Ishikawa (cell line): ENCODE data around the gene SLC9A7.

Experiments used
- CEBPB ChIP-seq: IDR thresholded peaks from 2 replicates; pipeline ENCODE4 v1.6.1; 2012
- CREB1 ChIP-seq: IDR thresholded peaks from 2 replicates; pipeline ENCODE4 v1.6.1; 2012; ENCODE audit warnings: low read depth
- EGR1 ChIP-seq: IDR thresholded peaks from 2 replicates; pipeline ENCODE4 v1.6.1; 2012
- EP300 ChIP-seq: IDR thresholded peaks from 2 replicates; pipeline ENCODE4 v1.6.1; 2012; ENCODE audit warnings: borderline replicate concordance
- FOXM1 ChIP-seq: IDR thresholded peaks from 2 replicates; pipeline ENCODE4 v1.6.1; 2012; ENCODE audit warnings: low read depth, borderline replicate concordance
- NFIC ChIP-seq: IDR thresholded peaks from 2 replicates; pipeline ENCODE4 v1.6.1; 2012
- RAD21 ChIP-seq: IDR thresholded peaks from 2 replicates; pipeline ENCODE4 v1.6.1; 2012; ENCODE audit warnings: low read depth
- TAF1 ChIP-seq: IDR thresholded peaks from 2 replicates; pipeline ENCODE4 v1.6.1; 2012; ENCODE audit warnings: low read depth, mild to moderate bottlenecking
- TCF12 ChIP-seq: IDR thresholded peaks from 2 replicates; pipeline ENCODE4 v1.6.1; 2012; ENCODE audit warnings: low read depth
- TEAD4 ChIP-seq: IDR thresholded peaks from 2 replicates; pipeline ENCODE4 v1.6.1; 2012
- YY1 ChIP-seq: IDR thresholded peaks from 2 replicates; pipeline ENCODE4 v1.6.1; 2012; ENCODE audit warnings: low read depth
- TF ChIP-seq, protein P1 (sequence below): IDR thresholded peaks from 2 replicates; pipeline ENCODE4 v1.6.1; 2012
- TF ChIP-seq, protein P2 (sequence below): IDR thresholded peaks from 2 replicates; pipeline ENCODE4 v1.6.1; 2012; ENCODE audit warnings: low read depth, mild to moderate bottlenecking
- TF ChIP-seq, protein P3 (sequence below): IDR thresholded peaks from 2 replicates; pipeline ENCODE4 v1.6.1; 2012

DNA sequence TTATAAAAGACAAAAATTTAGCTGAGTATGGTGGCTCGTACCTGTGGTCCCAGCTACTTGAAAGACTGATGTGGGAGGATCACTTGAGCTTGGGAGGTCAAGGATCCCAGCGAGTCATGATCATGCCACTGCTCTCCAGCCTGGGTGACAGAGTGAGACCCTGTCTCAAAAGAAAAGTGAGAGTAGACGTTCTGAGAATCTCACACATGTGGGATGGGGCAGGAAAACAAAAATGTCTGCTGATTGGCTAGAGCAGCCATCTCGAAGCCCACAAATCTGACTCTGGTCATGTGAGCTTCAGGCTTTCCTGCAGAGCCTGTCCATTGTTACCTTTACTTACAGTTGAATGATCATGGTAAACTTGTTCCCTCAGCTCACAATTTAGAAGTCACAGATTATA lies 23.1 kb upstream of the SLC9A7 start:
- TF ChIP-seq, protein P1, sequence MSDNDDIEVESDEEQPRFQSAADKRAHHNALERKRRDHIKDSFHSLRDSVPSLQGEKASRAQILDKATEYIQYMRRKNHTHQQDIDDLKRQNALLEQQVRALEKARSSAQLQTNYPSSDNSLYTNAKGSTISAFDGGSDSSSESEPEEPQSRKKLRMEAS = no peak
- TF ChIP-seq EP300 = no peak
- no peak for TF ChIP-seq CEBPB
- no peak for TF ChIP-seq YY1
- no peak for TF ChIP-seq TCF12
- TF ChIP-seq, protein P2, sequence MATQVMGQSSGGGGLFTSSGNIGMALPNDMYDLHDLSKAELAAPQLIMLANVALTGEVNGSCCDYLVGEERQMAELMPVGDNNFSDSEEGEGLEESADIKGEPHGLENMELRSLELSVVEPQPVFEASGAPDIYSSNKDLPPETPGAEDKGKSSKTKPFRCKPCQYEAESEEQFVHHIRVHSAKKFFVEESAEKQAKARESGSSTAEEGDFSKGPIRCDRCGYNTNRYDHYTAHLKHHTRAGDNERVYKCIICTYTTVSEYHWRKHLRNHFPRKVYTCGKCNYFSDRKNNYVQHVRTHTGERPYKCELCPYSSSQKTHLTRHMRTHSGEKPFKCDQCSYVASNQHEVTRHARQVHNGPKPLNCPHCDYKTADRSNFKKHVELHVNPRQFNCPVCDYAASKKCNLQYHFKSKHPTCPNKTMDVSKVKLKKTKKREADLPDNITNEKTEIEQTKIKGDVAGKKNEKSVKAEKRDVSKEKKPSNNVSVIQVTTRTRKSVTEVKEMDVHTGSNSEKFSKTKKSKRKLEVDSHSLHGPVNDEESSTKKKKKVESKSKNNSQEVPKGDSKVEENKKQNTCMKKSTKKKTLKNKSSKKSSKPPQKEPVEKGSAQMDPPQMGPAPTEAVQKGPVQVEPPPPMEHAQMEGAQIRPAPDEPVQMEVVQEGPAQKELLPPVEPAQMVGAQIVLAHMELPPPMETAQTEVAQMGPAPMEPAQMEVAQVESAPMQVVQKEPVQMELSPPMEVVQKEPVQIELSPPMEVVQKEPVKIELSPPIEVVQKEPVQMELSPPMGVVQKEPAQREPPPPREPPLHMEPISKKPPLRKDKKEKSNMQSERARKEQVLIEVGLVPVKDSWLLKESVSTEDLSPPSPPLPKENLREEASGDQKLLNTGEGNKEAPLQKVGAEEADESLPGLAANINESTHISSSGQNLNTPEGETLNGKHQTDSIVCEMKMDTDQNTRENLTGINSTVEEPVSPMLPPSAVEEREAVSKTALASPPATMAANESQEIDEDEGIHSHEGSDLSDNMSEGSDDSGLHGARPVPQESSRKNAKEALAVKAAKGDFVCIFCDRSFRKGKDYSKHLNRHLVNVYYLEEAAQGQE = no peak
- no peak for TF ChIP-seq TEAD4
- no peak for TF ChIP-seq FOXM1
- TF ChIP-seq EGR1 = no peak
- TF ChIP-seq NFIC = no peak
- no peak for TF ChIP-seq RAD21
- TF ChIP-seq CREB1 = no peak
- TF ChIP-seq TAF1 = no peak
- TF ChIP-seq, protein P3, sequence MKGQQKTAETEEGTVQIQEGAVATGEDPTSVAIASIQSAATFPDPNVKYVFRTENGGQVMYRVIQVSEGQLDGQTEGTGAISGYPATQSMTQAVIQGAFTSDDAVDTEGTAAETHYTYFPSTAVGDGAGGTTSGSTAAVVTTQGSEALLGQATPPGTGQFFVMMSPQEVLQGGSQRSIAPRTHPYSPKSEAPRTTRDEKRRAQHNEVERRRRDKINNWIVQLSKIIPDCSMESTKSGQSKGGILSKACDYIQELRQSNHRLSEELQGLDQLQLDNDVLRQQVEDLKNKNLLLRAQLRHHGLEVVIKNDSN = no peak
